ENCODE measurements around the gene STN1. TPM values are rescaled to one million over a fixed set of nuclear protein-coding genes. Genes with fewer than 3 reads are reported as not detected.

The STN1 gene
- total RNA-seq, 1 experiment from 2014 or later = 28.9 TPM

GRCh38 chr10:103925591-103925990 is 7.6 kb upstream of the STN1 start:
- ChIA-PET POLR2A (no interaction called here), CTCF (no interaction called here)
- ATAC-seq = no peak
- Histone ChIP-seq H3K36me3 (ENCODE audit: control insufficient read depth, insufficient read depth, low read length) (no peaks in the 10 kb centered on the region), H3K4me1 (ENCODE audit: control insufficient read depth, insufficient read depth, low read length) (no peaks in the 10 kb centered on the region), H3K27ac (ENCODE audit: low read length) (no peak overlapping the region), H3K27me3 (ENCODE audit: control insufficient read depth, insufficient read depth, low read length) (no peaks in the 10 kb centered on the region), H3K4me3 (ENCODE audit: low read depth in 2 of 2, low read length in 2 of 2) (no peak overlapping the region), H3K9me3 (ENCODE audit: control insufficient read depth, insufficient read depth, low read depth, low read length) (no peaks in the 10 kb centered on the region)
- intact Hi-C loops (cut with micrococcal nuclease; ENCODE audit: unreplicated experiment) (no loop called here), in situ Hi-C loops (cut with HindIII; ENCODE audit: low pct_unique_long_range_greater_than_20kb, low sequenced_read_pairs) (no loop called here)
- TF ChIP-seq, protein P1, sequence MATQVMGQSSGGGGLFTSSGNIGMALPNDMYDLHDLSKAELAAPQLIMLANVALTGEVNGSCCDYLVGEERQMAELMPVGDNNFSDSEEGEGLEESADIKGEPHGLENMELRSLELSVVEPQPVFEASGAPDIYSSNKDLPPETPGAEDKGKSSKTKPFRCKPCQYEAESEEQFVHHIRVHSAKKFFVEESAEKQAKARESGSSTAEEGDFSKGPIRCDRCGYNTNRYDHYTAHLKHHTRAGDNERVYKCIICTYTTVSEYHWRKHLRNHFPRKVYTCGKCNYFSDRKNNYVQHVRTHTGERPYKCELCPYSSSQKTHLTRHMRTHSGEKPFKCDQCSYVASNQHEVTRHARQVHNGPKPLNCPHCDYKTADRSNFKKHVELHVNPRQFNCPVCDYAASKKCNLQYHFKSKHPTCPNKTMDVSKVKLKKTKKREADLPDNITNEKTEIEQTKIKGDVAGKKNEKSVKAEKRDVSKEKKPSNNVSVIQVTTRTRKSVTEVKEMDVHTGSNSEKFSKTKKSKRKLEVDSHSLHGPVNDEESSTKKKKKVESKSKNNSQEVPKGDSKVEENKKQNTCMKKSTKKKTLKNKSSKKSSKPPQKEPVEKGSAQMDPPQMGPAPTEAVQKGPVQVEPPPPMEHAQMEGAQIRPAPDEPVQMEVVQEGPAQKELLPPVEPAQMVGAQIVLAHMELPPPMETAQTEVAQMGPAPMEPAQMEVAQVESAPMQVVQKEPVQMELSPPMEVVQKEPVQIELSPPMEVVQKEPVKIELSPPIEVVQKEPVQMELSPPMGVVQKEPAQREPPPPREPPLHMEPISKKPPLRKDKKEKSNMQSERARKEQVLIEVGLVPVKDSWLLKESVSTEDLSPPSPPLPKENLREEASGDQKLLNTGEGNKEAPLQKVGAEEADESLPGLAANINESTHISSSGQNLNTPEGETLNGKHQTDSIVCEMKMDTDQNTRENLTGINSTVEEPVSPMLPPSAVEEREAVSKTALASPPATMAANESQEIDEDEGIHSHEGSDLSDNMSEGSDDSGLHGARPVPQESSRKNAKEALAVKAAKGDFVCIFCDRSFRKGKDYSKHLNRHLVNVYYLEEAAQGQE (IDR thresholded peaks at IDR 0.05; ENCODE audit: insufficient read depth in 1 of 2, low read depth in 2 of 2, low read length in 1 of 2) = no peak
- TF ChIP-seq POLR2AphosphoS5 (IDR thresholded peaks at IDR 0.05; ENCODE audit: low read depth, low read length) (no peak), TCF7L2 (IDR thresholded peaks at IDR 0.05; ENCODE audit: low read depth, low read length) (no peak), SIN3A (IDR thresholded peaks at IDR 0.05; ENCODE audit: borderline replicate concordance, insufficient read depth, low read depth, low read length) (no peak)
- TF ChIP-seq, protein P2, sequence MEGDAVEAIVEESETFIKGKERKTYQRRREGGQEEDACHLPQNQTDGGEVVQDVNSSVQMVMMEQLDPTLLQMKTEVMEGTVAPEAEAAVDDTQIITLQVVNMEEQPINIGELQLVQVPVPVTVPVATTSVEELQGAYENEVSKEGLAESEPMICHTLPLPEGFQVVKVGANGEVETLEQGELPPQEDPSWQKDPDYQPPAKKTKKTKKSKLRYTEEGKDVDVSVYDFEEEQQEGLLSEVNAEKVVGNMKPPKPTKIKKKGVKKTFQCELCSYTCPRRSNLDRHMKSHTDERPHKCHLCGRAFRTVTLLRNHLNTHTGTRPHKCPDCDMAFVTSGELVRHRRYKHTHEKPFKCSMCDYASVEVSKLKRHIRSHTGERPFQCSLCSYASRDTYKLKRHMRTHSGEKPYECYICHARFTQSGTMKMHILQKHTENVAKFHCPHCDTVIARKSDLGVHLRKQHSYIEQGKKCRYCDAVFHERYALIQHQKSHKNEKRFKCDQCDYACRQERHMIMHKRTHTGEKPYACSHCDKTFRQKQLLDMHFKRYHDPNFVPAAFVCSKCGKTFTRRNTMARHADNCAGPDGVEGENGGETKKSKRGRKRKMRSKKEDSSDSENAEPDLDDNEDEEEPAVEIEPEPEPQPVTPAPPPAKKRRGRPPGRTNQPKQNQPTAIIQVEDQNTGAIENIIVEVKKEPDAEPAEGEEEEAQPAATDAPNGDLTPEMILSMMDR (IDR thresholded peaks at IDR 0.05) = no peak
- DNase-seq (ENCODE audit: low read depth, low spot score) = no peak
- no TSS peak for BruUV-seq (replicated peaks)

DNA sequence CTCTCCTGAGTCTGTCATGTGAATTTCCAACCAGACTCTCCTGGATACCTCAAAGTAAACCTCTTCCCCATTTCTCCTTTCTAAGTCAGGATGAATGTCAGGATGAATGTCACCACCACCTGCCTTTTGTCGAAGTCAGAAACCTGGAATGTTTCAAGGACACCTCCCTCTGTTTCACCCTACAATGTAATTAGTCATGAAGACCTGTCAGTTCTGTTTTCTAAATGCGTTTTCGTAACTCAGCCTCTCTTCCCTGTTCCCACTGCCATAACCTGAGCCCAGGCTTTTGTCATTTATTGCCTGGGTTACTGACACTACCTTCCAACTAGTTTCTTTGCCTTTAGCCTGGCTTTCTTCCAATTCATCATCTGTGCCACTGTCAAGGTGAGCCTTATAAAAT is 5.5 kb upstream of the STN1 start:
- intact Hi-C loops (cut with micrococcal nuclease; ENCODE audit: unreplicated experiment) (no loop called here), in situ Hi-C loops (cut with HindIII; ENCODE audit: low pct_unique_long_range_greater_than_20kb, low sequenced_read_pairs) (no loop called here)
- Histone ChIP-seq H3K4me1 (ENCODE audit: control insufficient read depth, insufficient read depth, low read length) (peaks cover 6% of the 10 kb centered on the region), H3K27me3 (ENCODE audit: control insufficient read depth, insufficient read depth, low read length) (no peaks in the 10 kb centered on the region), H3K9me3 (ENCODE audit: control insufficient read depth, insufficient read depth, low read depth, low read length) (no peaks in the 10 kb centered on the region), H3K27ac (ENCODE audit: low read length) (no peak overlapping the region), H3K4me3 (ENCODE audit: low read depth in 2 of 2, low read length in 2 of 2) (no peak overlapping the region), H3K36me3 (ENCODE audit: control insufficient read depth, insufficient read depth, low read length) (no peaks in the 10 kb centered on the region)
- CTCF ChIA-PET = no interaction called here
- POLR2A ChIA-PET = no interaction called here
- no TSS peak for BruUV-seq (replicated peaks)
- DNase-seq (ENCODE audit: low read depth, low spot score) (no peak), ATAC-seq (no peak)
- TF ChIP-seq, protein P1 (IDR thresholded peaks at IDR 0.05; ENCODE audit: insufficient read depth in 1 of 2, low read depth in 2 of 2, low read length in 1 of 2) = no peak
- no peak for TF ChIP-seq SIN3A (IDR thresholded peaks at IDR 0.05; ENCODE audit: borderline replicate concordance, insufficient read depth, low read depth, low read length)
- no peak for TF ChIP-seq POLR2AphosphoS5 (IDR thresholded peaks at IDR 0.05; ENCODE audit: low read depth, low read length)
- TF ChIP-seq TCF7L2 (IDR thresholded peaks at IDR 0.05; ENCODE audit: low read depth, low read length) = no peak
- TF ChIP-seq, protein P2 (IDR thresholded peaks at IDR 0.05) = no peak
